A673 (cell line): Measurements from ENCODE around the gene CLHC1. TPM values are rescaled to one million over a fixed set of nuclear protein-coding genes. Genes with fewer than 3 reads are reported as not detected.
"Not testable (repeated sequence)": the region's sequence is repeated elsewhere in the genome, so short reads cannot be mapped to it uniquely, and the experiment has no call there.

Experiments used
- BruUV-seq: library from RNA; stranded (reverse); fragments of 400-500 nt; replicated peaks from 2 replicates; lab custom pipeline; 2021; lab: Mats Ljungman, UMichigan
- CTCF ChIA-PET: fragments of 300-600 bp; sonication (Branson Sonifier 250); formaldehyde crosslinking; loops from one replicate; lab custom pipeline; 2022; ENCODE audit warnings: antibody characterized with exemption; lab: Charles Lee
- POLR2A ChIA-PET: fragments of 300-600 bp; sonication (Branson Sonifier 250); formaldehyde crosslinking; loops from one replicate; lab custom pipeline; 2022; ENCODE audit warnings: antibody characterized with exemption; ENCODE audit not compliant: low non-redundant PET; lab: Charles Lee
- DNase-seq: peaks from one replicate; pipeline ENCODE4 v3.0.0-alpha.2; 2015; ENCODE audit warnings: low spot score
- H3K27ac ChIP-seq: fragments of 200-600 bp; sonication (generic); 2 replicates; pipeline ENCODE4 v1.5.1; 2016; ENCODE audit warnings: mixed run types, low read depth, mild to moderate bottlenecking, mixed read lengths, antibody characterized with exemption, low read length; ENCODE audit not compliant: poor library complexity, severe bottlenecking
- H3K27me3 ChIP-seq: fragments of 200-600 bp; sonication (generic); replicated peaks from 2 replicates; pipeline ENCODE4 v1.6.1; 2017; ENCODE audit warnings: mixed run types, low read depth, mild to moderate bottlenecking, mixed read lengths, antibody characterized with exemption, low read length; ENCODE audit not compliant: insufficient read depth, poor library complexity
- H3K36me3 ChIP-seq: fragments of 200-600 bp; sonication (generic); 2 replicates; pipeline ENCODE4 v1.6.1; 2016; ENCODE audit warnings: mixed run types, mild to moderate bottlenecking, mixed read lengths, antibody characterized with exemption, low read length; ENCODE audit not compliant: insufficient read depth, poor library complexity, severe bottlenecking
- H3K4me1 ChIP-seq: fragments of 200-600 bp; sonication (generic); 2 replicates; pipeline ENCODE4 v1.6.1; 2017; ENCODE audit warnings: mixed run types, mild to moderate bottlenecking, mixed read lengths, antibody characterized with exemption, low read length; ENCODE audit not compliant: insufficient read depth, poor library complexity, severe bottlenecking
- H3K4me3 ChIP-seq: fragments of 200-600 bp; sonication (generic); 2 replicates; pipeline ENCODE4 v1.5.1; 2016; ENCODE audit warnings: low read depth, mixed run types, mild to moderate bottlenecking, mixed read lengths, low read length; ENCODE audit not compliant: poor library complexity, severe bottlenecking
- H3K9me3 ChIP-seq: fragments of 200-600 bp; sonication (generic); 2 replicates; pipeline ENCODE4 v1.6.1; 2016; ENCODE audit warnings: mixed run types, low read depth, mild to moderate bottlenecking, mixed read lengths, antibody characterized with exemption, low read length; ENCODE audit not compliant: poor library complexity, severe bottlenecking
- EZH2 ChIP-seq: fragments of 200-600 bp; sonication (generic); IDR thresholded peaks from 2 replicates; pipeline ENCODE4 v1.6.1; 2017; ENCODE audit warnings: borderline replicate concordance, low read depth, mild to moderate bottlenecking, mixed read lengths, antibody characterized with exemption, low read length; ENCODE audit not compliant: poor library complexity, severe bottlenecking
- intact Hi-C: fragments of 100-400 bp; cut with micrococcal nuclease; formaldehyde crosslinking; loops from one replicate; pipeline ENCODE4 v1.10.0; 2022; ENCODE audit not compliant: unreplicated experiment
- total RNA-seq: library from RNA; stranded (reverse); gene quantifications from 2 replicates; pipeline ENCODE4 v1.2.3, GENCODE V29; 2021
- TF ChIP-seq, protein P1 (sequence below): fragments of 300-800, 200-600 bp; sonication (generic); conservative IDR thresholded peaks from 2 replicates; pipeline ENCODE4 v1.5.1; 2017; ENCODE audit warnings: low read depth, mild to moderate bottlenecking, antibody characterized with exemption, low read length, moderate library complexity, mixed read lengths

CLHC1 gene
- total RNA-seq, 1 experiment from 2014 or later, result 9.1 TPM

DNA sequence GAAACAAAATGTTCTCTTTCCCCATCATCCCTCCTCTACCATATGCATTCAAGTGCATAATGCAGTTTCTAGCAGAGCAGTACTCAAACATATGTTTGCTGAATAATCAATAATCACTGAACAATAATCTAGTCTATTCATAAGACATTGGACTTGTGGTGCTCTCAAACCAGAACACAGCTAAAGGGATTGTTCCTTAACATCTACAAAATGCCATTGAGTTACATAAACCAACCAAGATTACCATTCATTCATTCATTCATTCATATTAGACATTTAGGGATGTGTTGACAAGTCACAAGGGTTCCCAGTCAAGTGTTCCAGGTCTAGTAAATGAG lies 3.9 kb downstream of the CLHC1 start:
- no peaks in the 10 kb centered on the region for H3K9me3 ChIP-seq
- H3K36me3 ChIP-seq, result no peaks in the 10 kb centered on the region
- peaks cover 3% of the 10 kb centered on the region for H3K4me1 ChIP-seq
- no peaks in the 10 kb centered on the region for H3K27me3 ChIP-seq
- POLR2A ChIA-PET, result no interaction called here
- no peak overlapping the region for H3K27ac ChIP-seq
- H3K4me3 ChIP-seq, result no peak overlapping the region
- TF ChIP-seq EZH2, result no peak
- TF ChIP-seq, protein P1, sequence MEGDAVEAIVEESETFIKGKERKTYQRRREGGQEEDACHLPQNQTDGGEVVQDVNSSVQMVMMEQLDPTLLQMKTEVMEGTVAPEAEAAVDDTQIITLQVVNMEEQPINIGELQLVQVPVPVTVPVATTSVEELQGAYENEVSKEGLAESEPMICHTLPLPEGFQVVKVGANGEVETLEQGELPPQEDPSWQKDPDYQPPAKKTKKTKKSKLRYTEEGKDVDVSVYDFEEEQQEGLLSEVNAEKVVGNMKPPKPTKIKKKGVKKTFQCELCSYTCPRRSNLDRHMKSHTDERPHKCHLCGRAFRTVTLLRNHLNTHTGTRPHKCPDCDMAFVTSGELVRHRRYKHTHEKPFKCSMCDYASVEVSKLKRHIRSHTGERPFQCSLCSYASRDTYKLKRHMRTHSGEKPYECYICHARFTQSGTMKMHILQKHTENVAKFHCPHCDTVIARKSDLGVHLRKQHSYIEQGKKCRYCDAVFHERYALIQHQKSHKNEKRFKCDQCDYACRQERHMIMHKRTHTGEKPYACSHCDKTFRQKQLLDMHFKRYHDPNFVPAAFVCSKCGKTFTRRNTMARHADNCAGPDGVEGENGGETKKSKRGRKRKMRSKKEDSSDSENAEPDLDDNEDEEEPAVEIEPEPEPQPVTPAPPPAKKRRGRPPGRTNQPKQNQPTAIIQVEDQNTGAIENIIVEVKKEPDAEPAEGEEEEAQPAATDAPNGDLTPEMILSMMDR, result no peak
- DNase-seq, result no peak
- CTCF ChIA-PET, result interaction anchor here (0.6 kb wide), 1 partner anchor 77 kb away, joined by 4 read pairs; no protein-coding TSS in a partner anchor
- intact Hi-C loops, result no loop called here
- BruUV-seq, result TSS peak; percentile 0

DNA sequence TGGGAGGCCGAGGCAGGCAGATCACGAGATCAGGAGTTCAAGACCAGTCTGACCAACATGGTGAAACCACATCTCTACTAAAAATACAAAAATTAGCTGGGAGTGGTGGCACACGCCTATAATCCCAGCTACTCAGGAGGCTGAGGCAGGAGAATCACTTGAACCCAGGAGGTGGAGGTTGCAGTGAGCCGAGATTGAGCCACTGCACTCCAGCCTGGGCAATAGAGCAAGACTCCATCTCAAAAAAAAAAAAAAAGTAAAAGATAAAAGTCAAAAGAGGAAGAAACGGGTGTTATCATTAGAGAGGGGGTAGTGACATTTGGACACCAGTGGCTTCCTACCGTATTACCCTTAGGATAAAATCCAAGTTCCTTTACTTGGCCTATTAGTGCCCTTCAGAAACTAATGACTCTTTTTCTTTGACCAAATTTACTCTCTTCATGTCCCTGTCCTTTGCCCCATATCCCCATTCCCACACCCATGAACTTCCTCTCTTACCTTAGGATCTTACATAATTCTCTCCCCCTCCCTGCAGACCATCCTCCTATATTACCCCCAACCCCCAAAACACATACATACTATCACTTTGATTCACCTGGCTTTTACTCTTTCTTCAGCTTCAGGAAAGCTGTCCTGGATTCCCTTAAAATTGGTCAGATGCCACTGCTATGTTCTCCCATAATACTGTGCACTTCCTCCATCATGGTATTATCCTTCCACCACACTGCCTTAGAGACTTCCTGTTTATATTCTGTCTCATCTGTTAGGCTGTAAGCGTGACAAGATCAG lies 4.5 kb downstream of the CLHC1 start:
- H3K4me3 ChIP-seq, intact Hi-C loops, H3K4me1 ChIP-seq, H3K27me3 ChIP-seq, H3K9me3 ChIP-seq, POLR2A ChIA-PET, CTCF ChIA-PET, BruUV-seq, H3K27ac ChIP-seq, DNase-seq, H3K36me3 ChIP-seq: not testable (repeated sequence)

DNA sequence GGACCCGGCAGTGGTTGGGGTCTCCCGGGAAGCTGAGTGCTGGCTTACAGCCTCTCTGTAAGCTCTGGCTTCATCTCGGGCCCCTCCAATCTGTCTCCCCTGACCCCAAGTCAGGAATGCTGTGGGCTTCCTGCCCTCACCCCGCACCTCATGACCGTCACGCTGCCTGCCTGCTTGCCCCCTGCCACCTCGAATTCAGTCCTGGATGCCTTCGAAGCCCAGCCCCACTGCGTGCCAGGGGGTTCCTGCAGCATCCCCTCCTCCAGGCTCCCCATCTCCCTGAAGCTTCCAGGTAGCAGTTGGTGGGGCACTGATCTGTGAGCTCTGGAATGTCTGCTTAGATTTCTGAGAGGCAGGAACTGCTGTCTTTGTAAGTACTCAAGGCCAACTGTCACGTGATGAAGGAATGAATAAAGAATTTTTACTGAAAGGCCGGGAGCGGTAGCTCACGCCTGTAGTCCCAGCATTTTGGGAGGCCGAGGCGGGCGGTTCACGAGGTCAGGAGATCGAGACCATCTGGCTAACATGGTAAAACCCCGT lies 6.5 kb downstream of the CLHC1 start:
- DNase-seq, result no peak
- TF ChIP-seq EZH2, result no peak
- TF ChIP-seq, protein P1, result no peak
- no peaks in the 10 kb centered on the region for H3K27me3 ChIP-seq
- H3K36me3 ChIP-seq, result no peaks in the 10 kb centered on the region
- POLR2A ChIA-PET, result no interaction called here
- H3K4me3 ChIP-seq, result no peak overlapping the region
- intact Hi-C loops, result no loop called here
- BruUV-seq, result no TSS peak
- no peak overlapping the region for H3K27ac ChIP-seq
- peaks cover 3% of the 10 kb centered on the region for H3K4me1 ChIP-seq
- CTCF ChIA-PET, result no interaction called here
- no peaks in the 10 kb centered on the region for H3K9me3 ChIP-seq
